Activated naive CD4-positive, alpha-beta T cell treated with anti-CD3 and anti-CD28 coated beads, Interleukin-2, amount 50 U/mL, for 16 hours (primary cell): ENCODE data around the gene UBE2S.
A peak's percentile ranks its signal among the peaks of the same experiment; 100 is the strongest.

Source experiments
- DNase-seq: peaks from one replicate; pipeline ENCODE4 v3.0.0-alpha.2; 2020

Gene UBE2S

DNA sequence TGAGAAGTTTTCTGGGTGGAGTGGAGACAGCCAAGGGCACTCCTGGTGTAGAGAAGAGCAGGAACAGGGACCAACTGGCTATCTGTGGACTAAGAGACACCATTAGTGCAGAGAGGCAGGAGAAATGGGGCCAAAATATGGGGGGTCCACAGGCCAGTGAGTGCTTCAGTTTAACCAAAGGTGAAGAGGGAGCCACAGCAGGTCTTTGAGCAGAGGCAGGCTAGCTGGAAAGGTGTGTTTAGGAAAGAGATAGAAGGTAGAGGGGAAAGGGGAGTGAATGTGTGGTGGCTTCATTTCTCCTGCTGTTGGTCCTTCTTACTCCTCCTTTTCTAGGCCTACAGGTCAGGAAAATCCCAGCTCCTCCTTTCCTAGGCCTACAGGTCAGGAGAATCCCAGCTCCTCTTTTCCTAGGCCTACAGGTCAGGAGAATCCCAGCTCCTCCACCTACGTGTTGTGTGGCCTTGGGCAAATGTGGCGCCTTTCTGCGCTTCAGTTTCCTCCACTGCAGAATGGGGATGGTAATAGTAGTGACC lies 25.0 kb downstream of the UBE2S start:
- no peak for DNase-seq

DNA sequence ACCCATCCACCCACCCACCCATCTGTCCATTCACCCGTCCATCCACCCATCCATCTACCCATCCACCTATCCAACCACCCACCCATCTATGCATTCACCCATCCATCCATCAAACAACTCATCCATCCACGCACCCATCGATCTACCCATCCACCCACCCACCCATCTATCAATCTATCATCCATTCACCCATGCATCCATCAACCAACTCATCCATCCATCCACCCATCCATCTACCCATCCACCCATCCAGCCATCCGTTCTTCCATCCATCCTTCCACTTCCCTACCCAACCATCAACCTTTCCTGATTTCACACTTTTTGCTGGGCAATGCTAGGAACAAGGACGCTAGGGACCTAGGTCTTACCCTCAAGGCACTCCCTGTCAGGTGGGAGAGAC lies 25.6 kb downstream of the UBE2S start:
- no peak for DNase-seq

- DNase-seq: no peak
These were observed 28.4 kb downstream of the UBE2S start for GRCh38 chr19:55379174-55379573.

DNA sequence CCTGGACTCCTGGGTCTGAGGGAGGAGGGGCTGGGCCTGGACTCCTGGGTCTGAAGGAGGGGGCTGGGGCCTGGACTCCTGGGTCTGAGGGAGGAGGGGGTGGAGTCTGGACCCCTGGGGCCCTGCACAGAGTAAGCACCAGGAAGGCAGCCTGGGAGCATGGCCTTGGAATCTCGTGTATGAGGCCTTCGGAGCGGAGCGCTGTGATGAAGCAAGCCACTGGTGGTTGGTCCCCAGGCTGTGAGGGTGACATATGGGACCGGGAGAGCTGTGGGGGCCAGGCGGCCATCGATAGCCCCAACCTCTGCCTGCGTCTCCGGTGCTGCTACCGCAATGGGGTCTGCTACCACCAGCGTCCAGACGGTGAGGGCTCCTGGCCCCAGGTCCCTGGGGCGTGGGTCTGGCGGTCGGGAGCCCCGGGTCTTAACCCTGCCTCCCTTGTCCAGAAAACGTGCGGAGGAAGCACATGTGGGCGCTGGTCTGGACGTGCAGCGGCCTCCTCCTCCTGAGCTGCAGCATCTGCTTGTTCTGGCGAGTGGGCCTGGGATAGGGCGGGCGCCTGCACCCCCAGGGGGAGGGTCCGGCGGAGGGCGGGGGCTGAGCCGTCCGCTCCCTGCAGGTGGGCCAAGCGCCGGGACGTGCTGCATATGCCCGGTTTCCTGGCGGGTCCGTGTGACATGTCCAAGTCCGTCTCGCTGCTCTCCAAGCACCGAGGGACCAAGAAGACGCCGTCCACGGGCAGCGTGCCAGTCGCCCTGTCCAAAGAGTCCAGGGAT lies 30.0 kb downstream of the UBE2S start:
- no peak for DNase-seq

DNA sequence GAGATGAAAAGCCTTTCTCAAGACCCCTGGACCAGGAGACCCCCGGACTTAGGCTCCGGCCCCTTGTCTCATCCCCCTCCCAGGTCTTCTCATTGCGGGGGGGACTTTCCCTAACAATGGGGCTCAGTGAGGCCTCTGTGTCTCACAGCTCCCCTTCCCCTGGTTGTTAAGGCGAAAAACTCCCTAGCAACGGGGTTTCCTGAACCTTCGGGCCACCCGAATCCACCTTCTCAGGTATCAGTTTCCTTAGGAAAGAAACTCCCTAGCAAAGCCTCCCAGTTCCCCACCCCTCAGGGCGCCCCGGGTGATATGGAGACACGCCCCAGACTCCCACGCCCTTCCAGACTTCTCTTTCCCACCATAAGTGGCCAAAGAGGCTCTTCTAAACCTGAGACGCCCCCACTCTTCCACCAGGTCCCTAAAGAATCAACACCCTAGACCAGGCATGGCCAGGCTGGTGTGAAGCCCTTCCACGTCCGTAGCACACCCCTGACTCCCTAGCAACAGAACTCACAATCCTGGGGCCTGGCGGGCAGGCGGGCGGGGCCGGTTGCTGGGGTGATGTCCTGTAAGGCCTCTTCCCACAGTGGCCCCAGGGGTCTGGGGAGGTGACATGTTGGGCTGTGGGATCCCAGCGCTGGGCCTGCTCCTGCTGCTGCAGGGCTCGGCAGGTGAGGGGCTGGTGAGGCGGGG lies 31.2 kb downstream of the UBE2S start, which contains the start of gene TMEM190:
Gene TMEM190 (plus strand): TSS at position 586 of the 693 bp plus-strand sequence. CDS start 28 bp downstream, at position 614.
- no peak for DNase-seq

DNA sequence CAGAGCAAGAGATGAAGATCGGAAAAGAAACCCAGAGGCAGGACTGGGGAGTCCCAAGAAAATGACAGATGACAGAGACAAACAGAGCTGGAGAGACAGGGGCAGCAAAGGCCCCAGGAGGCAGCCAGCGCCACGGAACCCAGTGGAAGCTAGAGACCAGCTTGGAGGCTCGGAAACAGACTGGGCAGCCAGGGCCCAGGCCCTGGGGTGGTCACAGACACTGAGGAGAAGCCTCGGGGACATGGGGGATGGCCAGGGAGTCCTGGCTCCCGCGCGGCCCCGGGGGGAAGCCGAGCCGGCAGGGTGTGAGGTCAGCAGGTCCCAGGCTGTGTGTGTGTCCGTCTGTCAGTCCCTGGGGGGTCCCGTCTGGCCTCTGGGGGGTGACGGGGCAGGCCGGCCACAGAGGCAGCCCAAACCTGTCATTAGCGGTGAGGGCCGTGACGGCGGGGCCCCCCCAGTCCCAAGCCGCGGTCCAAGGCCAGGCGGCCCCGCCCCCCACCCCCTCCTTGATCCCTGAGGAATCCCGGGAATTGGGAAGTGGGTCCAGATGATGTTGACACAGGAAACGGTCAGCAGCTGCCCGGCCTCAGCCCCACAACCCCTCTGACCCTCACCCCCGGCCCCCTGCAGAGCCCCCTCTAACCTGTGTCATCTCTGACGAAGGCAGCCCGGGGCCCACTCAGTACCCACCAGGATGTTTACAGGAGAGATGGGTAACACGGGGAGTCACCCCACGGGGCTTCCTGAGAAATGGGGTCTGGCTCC lies 33.4 kb downstream of the UBE2S start:
- no peak for DNase-seq

- DNase-seq: no peak
These were observed 34.1 kb downstream of the UBE2S start for GRCh38 chr19:55373306-55373992.

GRCh38 chr19:55372316-55373081 lies 35.1 kb downstream of the UBE2S start:
- no peak for DNase-seq

GRCh38 chr19:55370305-55370988 lies 37.1 kb downstream of the UBE2S start, which contains the start of gene IL11:
TSS of gene IL11 (minus strand) at chr19:55370463. CDS start at chr19:55370310, 153 bp downstream.
- no peak for DNase-seq

- DNase-seq: peak; percentile 42
These were observed 37.8 kb downstream of the UBE2S start for GRCh38 chr19:55369653-55370304.

DNA sequence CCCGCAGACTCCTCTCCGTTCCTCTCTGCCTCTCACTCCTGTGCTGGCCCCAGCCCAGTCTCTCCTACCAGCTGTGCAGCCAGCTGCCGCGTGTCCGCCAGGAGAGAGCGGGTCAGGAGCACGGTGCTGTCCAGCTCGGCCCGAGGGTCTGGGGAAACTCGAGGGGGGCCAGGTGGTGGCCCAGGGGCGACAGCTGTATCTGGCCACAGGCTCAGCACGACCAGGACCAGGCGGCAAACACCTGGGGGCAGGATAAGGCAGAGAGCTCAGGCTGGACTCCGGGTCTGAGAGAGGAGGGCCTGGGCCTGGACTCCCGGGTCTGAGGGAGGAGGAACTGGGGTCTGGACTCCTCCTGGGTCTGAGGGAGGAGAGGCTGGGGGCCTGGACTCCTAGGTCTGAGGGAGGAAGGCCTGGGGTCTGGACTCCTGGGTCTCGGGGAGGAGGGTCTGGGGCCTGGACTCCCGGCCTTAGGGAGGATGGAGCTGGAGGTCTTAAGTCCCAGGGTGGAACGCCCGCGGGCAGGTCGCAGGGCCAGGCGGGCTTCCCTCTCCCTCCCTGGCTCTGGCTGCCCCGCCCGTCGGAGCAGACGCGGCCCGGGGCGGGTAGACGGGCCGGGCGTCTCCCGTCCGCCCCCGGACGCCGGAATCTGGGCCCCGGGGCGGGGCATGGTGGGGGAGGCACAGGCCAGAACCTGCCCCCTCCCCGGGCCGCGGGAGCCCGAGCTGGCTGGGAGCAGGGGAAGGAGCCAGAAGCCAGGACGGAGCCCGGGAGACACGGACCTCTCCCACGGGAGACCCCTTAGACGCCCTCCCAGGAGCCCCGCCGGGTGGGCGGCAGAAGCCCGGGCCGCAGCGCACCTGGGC lies 38.7 kb downstream of the UBE2S start:
- no peak for DNase-seq

DNA sequence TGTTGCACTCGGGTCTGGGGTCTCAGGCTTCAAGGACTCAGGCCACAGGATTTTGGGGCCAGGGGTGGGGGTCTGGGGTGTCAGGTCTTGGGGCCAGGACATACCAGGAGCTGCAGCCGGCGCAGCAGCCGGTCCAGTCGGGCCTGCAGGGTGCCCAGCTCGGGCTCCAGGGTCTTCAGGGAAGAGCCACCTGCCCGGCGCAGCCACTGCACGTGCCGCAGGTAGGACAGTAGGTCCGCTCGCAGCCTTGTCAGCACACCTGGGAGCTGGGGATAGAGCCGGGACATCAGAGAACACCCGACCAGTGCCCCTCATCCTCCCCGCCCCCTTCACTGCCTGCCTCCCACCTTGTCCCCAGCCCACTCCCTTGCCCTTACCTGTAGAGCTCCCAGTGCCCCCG lies 39.5 kb downstream of the UBE2S start:
- no peak for DNase-seq

GRCh38 chr19:55366790-55367189 lies 40.8 kb downstream of the UBE2S start:
- DNase-seq: no peak

DNA sequence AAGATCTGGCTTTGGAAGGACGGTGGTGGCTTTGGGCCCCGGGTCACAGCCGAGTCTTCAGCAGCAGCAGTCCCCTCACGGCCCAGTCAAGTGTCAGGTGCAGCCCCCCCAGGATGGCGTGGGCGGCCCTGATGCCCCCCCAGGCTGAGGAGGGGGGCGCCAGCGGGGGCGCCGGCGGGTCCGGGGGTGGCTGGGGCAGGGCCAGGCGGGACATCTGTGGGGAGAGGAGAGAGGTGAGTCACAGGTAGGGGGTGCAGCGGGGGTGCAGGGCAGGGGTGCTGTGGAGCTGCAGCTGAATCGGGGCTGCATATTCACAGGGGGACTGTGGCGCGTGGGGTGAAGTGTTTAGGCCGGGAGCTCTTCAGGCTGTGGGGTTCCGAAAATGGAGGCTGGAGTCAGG lies 41.6 kb downstream of the UBE2S start:
- DNase-seq: no peak

GRCh38 chr19:55365245-55365644 lies 42.3 kb downstream of the UBE2S start:
- DNase-seq: no peak

DNA sequence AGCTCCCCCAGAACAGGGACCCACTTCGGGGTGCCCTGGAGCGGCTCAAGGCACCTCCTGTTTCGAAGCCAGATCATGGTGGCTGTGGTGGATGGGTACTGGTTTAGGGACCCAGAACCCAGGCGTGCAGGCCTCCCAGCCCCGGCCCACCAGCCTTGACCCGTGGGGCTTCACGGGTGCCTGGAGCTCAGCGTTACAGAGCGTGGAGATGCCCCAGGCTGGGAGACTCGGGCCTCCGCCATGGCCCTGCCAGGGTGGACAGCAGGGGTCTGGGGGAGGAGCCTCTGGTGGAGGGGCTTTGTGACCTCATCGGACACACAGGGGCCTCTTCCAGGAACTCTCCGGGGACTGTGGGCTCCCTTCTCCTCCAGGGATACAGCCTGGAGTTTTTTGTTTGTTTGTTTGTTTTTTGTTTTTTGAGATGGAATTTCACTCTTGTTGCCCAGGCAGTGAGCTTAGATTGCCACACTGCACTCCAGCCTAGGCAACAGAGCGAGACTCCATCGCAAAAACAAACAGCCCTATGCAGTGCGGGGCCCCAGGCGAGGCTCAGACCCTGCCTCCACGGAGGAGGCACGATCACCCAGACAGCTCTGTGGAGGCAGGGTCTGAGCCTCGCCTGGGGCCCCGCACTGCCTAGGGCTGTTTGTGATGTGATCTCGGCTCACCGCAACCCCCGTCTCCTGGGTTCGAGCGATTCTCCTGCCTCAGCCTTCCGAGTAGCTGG lies 44.4 kb downstream of the UBE2S start, which contains the start of gene GARIN5B:
Gene GARIN5B (minus strand): TSS at position 271 of the 727 bp plus-strand sequence. CDS start 194 bp downstream, at position 77.
- no peak for DNase-seq

- no peak for DNase-seq
These were observed 45.2 kb downstream of the UBE2S start for GRCh38 chr19:55362174-55362989.

- DNase-seq: no peak
These were observed 46.7 kb downstream of the UBE2S start for GRCh38 chr19:55360902-55361301.
